ENCODE results near the gene SLC44A3.

GRCh38 chr1:94808669-94809068 is 11.5 kb upstream of the SLC44A3 start:
- TF ChIP-seq POLR2A (IDR thresholded peaks at IDR 0.05; ENCODE audit: low read depth) (no peak), CTCF (IDR thresholded peaks at IDR 0.05) (no peak), POLR2AphosphoS5 (IDR thresholded peaks at IDR 0.05) (no peak)
